ENCODE measurements around the gene TRIP4.

The TRIP4 gene

DNA sequence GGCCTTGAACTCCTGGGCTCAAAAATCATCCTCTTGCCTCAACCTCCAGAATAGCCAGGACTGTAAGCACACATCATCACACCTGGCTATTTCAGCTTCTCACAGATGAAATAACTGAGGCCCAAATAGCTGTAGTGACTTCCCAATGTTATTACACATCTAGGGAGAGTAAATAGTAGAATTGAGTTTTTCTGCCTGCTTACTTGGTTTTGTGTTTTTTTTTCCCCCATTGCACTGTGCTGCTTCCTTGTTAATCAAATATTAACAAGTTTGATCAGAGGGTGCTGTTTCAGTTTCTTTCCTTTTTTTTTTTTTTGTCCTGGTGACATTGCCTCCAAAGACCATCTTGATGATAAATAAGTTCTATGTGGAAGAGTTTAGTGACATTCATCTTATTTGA is 96.1 kb downstream of the TRIP4 start:
- Histone ChIP-seq H3K9me3 (ENCODE audit: low read length) (no peaks in the 10 kb centered on the region), H3K4me1 (ENCODE audit: insufficient read depth, low read length, severe bottlenecking) (no peaks in the 10 kb centered on the region), H4K20me1 (ENCODE audit: insufficient read depth, low read length) (no peaks in the 10 kb centered on the region), H3K79me2 (ENCODE audit: insufficient read depth, low read length) (peaks cover 9% of the 10 kb centered on the region; the same call in 1 of the 2 replicates), H3F3A (ENCODE audit: insufficient read depth, low read length) (no peaks in the 10 kb centered on the region), H3K4me2 (ENCODE audit: low read length) (no peak overlapping the region), H3K36me3 (ENCODE audit: insufficient read depth, low read length) (peaks cover 12% of the 10 kb centered on the region; the same call in 1 of the 2 replicates), H3K27ac (ENCODE audit: low read depth, low read length, poor library complexity, severe bottlenecking) (no peak overlapping the region), H2AFZ (ENCODE audit: low read length) (no peak overlapping the region), H3K9ac (ENCODE audit: low read length) (no peak overlapping the region), H3K9me2 (ENCODE audit: low read depth, low read length) (no peaks in the 10 kb centered on the region), H3K27me3 (ENCODE audit: insufficient read depth, low read length) (no peaks in the 10 kb centered on the region), H3K4me3 (ENCODE audit: low read depth, low read length, poor library complexity, severe bottlenecking) (no peak overlapping the region)
- TF ChIP-seq EZH2 (IDR thresholded peaks at IDR 0.05; ENCODE audit: borderline replicate concordance, low read length) (no peak), CTCF (IDR thresholded peaks at IDR 0.05; ENCODE audit: low read length) (no peak)

GRCh38 chr15:64485796-64486195 is 98.2 kb downstream of the TRIP4 start:
- no peak overlapping the region for H3K4me2 ChIP-seq (ENCODE audit: low read length)
- peaks cover 6% of the 10 kb centered on the region; the same call in 1 of the 2 replicates for H3K79me2 ChIP-seq (ENCODE audit: insufficient read depth, low read length)
- H3K36me3 ChIP-seq (ENCODE audit: insufficient read depth, low read length): peaks cover 8% of the 10 kb centered on the region; the same call in 1 of the 2 replicates
- H4K20me1 ChIP-seq (ENCODE audit: insufficient read depth, low read length): no peaks in the 10 kb centered on the region
- H3K4me1 ChIP-seq (ENCODE audit: insufficient read depth, low read length, severe bottlenecking): no peaks in the 10 kb centered on the region
- no peak overlapping the region for H3K4me3 ChIP-seq (ENCODE audit: low read depth, low read length, poor library complexity, severe bottlenecking)
- TF ChIP-seq EZH2 (IDR thresholded peaks at IDR 0.05; ENCODE audit: borderline replicate concordance, low read length) (no peak), CTCF (IDR thresholded peaks at IDR 0.05; ENCODE audit: low read length) (no peak)
- H2AFZ ChIP-seq (ENCODE audit: low read length): no peak overlapping the region
- H3K27ac ChIP-seq (ENCODE audit: low read depth, low read length, poor library complexity, severe bottlenecking): no peak overlapping the region
- H3K9me2 ChIP-seq (ENCODE audit: low read depth, low read length): no peaks in the 10 kb centered on the region
- H3K9ac ChIP-seq (ENCODE audit: low read length): no peak overlapping the region
- H3K27me3 ChIP-seq (ENCODE audit: insufficient read depth, low read length): no peaks in the 10 kb centered on the region
- H3F3A ChIP-seq (ENCODE audit: insufficient read depth, low read length): no peaks in the 10 kb centered on the region
- H3K9me3 ChIP-seq (ENCODE audit: low read length): no peaks in the 10 kb centered on the region

- Histone ChIP-seq H3K27ac (ENCODE audit: low read depth, low read length, poor library complexity, severe bottlenecking) (no peak overlapping the region), H3K4me1 (ENCODE audit: insufficient read depth, low read length, severe bottlenecking) (no peaks in the 10 kb centered on the region), H4K20me1 (ENCODE audit: insufficient read depth, low read length) (no peaks in the 10 kb centered on the region), H3F3A (ENCODE audit: insufficient read depth, low read length) (no peaks in the 10 kb centered on the region), H2AFZ (ENCODE audit: low read length) (no peak overlapping the region), H3K9me2 (ENCODE audit: low read depth, low read length) (no peaks in the 10 kb centered on the region), H3K4me2 (ENCODE audit: low read length) (no peak overlapping the region), H3K4me3 (ENCODE audit: low read depth, low read length, poor library complexity, severe bottlenecking) (no peak overlapping the region), H3K79me2 (ENCODE audit: insufficient read depth, low read length) (peaks cover 12% of the 10 kb centered on the region; the same call in 1 of the 2 replicates), H3K36me3 (ENCODE audit: insufficient read depth, low read length) (peaks cover 17% of the 10 kb centered on the region; the same call in 1 of the 2 replicates), H3K9me3 (ENCODE audit: low read length) (no peaks in the 10 kb centered on the region), H3K27me3 (ENCODE audit: insufficient read depth, low read length) (no peaks in the 10 kb centered on the region), H3K9ac (ENCODE audit: low read length) (no peak overlapping the region)
- no peak for TF ChIP-seq CTCF (IDR thresholded peaks at IDR 0.05; ENCODE audit: low read length)
- no peak for TF ChIP-seq EZH2 (IDR thresholded peaks at IDR 0.05; ENCODE audit: borderline replicate concordance, low read length)
Measured at GRCh38 chr15:64490598-64491259, 103.1 kb downstream of the TRIP4 start.
